ENCODE results near the gene LY6G5C. TPM values are rescaled to one million over a fixed set of nuclear protein-coding genes. Genes with fewer than 3 reads are reported as not detected.

Gene LY6G5C
- total and polyA plus RNA-seq, 10 donors = 3.3 to 7.9 (median 5.2) TPM

DNA sequence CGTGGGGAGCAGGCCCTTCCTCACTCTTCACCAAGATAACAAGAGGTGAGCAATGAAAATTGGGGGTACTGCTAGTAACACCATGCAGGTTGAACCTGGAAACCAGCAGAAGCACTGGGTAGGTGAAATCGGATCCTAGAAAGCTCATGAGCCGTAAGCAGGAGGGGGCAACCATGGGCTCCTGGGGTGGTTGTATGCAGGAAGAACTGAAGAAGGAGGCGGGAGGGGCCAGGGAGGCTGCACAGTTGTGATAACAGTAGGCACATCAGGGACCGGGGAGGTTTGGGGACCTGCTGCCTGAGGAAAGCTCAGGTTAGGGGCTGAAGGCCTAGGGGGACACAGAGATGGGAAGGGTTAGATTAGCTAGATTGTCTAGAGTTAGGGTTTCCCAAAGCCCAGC is 5.6 kb upstream of the LY6G5C start:
- H3K4me3 ChIP-seq = no peak overlapping the region
- peaks cover 0 to 38% (median 21%) of the 10 kb centered on the region in 6 donors for H3K4me1 ChIP-seq
- H3K27me3 ChIP-seq (replicated peaks in 1 of 7) = no peaks in the 10 kb centered on the region
- no peak for DNase-seq
- no peak overlapping the region for H3K27ac ChIP-seq
- 81 to 88% (median 85%) methylated on average over 5 of the region's 5 CpGs for WGBS, 5 donors
- intact Hi-C loops (cut with DNase I; ENCODE audit: low total_unique reads) = no loop called here
- no peak for TF ChIP-seq POLR2AphosphoS5 (IDR thresholded peaks at IDR 0.05)
- TF ChIP-seq, protein P1, sequence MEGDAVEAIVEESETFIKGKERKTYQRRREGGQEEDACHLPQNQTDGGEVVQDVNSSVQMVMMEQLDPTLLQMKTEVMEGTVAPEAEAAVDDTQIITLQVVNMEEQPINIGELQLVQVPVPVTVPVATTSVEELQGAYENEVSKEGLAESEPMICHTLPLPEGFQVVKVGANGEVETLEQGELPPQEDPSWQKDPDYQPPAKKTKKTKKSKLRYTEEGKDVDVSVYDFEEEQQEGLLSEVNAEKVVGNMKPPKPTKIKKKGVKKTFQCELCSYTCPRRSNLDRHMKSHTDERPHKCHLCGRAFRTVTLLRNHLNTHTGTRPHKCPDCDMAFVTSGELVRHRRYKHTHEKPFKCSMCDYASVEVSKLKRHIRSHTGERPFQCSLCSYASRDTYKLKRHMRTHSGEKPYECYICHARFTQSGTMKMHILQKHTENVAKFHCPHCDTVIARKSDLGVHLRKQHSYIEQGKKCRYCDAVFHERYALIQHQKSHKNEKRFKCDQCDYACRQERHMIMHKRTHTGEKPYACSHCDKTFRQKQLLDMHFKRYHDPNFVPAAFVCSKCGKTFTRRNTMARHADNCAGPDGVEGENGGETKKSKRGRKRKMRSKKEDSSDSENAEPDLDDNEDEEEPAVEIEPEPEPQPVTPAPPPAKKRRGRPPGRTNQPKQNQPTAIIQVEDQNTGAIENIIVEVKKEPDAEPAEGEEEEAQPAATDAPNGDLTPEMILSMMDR (IDR thresholded peaks at IDR 0.05 in 8 of 11, conservative IDR thresholded peaks at IDR 0.05 in 3 of 11) = no peak
- H3K9me3 ChIP-seq = no peaks in the 10 kb centered on the region
- H3K36me3 ChIP-seq = peaks cover 0 to 78% (median 63%) of the 10 kb centered on the region in 6 donors

GRCh38 chr6:31683591-31683990 is 2.7 kb upstream of the LY6G5C start:
- Histone ChIP-seq H3K27me3 (replicated peaks in 1 of 7) (no peaks in the 10 kb centered on the region), H3K36me3 (peaks cover 0 to 49% (median 35%) of the 10 kb centered on the region in 6 donors), H3K27ac (peak overlapping the region in 2 of 8 donors; percentile 23 to 59), H3K4me3 (peak overlapping the region in 2 of 8 donors; percentile 19 to 23), H3K4me1 (peaks cover 7 to 41% (median 29%) of the 10 kb centered on the region in 6 donors), H3K9me3 (no peaks in the 10 kb centered on the region)
- no peak for DNase-seq
- 84 to 90% (median 88%) methylated on average over 13 of the region's 13 CpGs for WGBS, 5 donors
- TF ChIP-seq, protein P1 (IDR thresholded peaks at IDR 0.05 in 8 of 11, conservative IDR thresholded peaks at IDR 0.05 in 3 of 11) = no peak
- TF ChIP-seq POLR2A (IDR thresholded peaks at IDR 0.05) (no peak), POLR2AphosphoS5 (IDR thresholded peaks at IDR 0.05) (no peak)
- intact Hi-C loops (cut with DNase I; ENCODE audit: low total_unique reads) = no loop called here

DNA sequence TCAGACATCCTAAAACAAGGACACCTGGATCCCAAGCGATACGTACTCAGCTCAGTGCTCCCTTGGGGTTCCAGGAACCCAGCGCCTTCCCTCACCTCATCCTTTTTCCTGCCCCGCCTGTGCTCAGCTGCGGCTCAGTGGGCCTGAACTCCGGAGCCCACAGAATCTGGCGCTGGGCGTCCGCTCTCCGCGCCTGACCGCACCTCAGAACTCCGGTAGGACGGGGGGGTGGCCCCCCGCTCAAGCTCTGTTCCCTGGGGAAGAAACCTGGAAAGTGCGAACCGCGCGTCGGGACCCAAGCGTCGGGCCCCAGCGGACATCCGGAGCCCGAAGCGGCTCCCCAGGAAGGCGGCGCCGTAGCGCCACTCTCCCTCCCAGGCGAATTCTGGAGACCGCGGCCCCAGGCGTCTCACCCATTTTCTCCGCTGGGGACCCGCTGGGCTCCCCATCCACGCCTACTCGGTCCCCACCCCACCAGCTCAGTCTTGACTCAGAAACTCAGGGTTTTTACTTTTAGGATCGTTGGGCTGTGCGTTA is 336 bp upstream of the LY6G5C start:
- Histone ChIP-seq H3K27me3 (replicated peaks in 1 of 7) (no peaks in the 10 kb centered on the region), H3K4me3 (peak overlapping the region; percentile 40 to 70 (median 48)), H3K4me1 (peaks cover 7 to 47% (median 29%) of the 10 kb centered on the region in 6 donors), H3K9me3 (no peaks in the 10 kb centered on the region), H3K27ac (peak overlapping the region in 7 of 8 donors; percentile 56 to 80 (median 69)), H3K36me3 (peaks cover 0 to 25% (median 12%) of the 10 kb centered on the region in 6 donors)
- WGBS, 5 donors = 0 to 2% (median 1%) methylated on average over 19 to 40 of the region's 40 CpGs
- intact Hi-C loops (cut with DNase I; ENCODE audit: low total_unique reads) = no loop called here
- peak in 2 of 3 donors; percentile 69 to 74 for TF ChIP-seq POLR2AphosphoS5 (IDR thresholded peaks at IDR 0.05)
- TF ChIP-seq POLR2A (IDR thresholded peaks at IDR 0.05) = no peak
- TF ChIP-seq, protein P1 (IDR thresholded peaks at IDR 0.05 in 8 of 11, conservative IDR thresholded peaks at IDR 0.05 in 3 of 11) = peak in 1 of 11 experiments; percentile 7
- peak; percentile 85 for DNase-seq

- TF ChIP-seq, protein P1 (IDR thresholded peaks at IDR 0.05 in 8 of 11, conservative IDR thresholded peaks at IDR 0.05 in 3 of 11) = no peak
- no peak for TF ChIP-seq POLR2AphosphoS5 (IDR thresholded peaks at IDR 0.05)
- no peak for TF ChIP-seq POLR2A (IDR thresholded peaks at IDR 0.05)
- peaks cover 7 to 41% (median 25%) of the 10 kb centered on the region in 6 donors for H3K4me1 ChIP-seq
- no peak overlapping the region for H3K4me3 ChIP-seq
These were observed 2.9 kb downstream of the LY6G5C start for GRCh38 chr6:31677955-31678354.

More at GRCh38 chr6:31677955-31678354, 2.9 kb downstream of the LY6G5C start:
- no peaks in the 10 kb centered on the region for H3K9me3 ChIP-seq
- H3K27ac ChIP-seq = no peak overlapping the region
- no peak for DNase-seq
- 66 to 77% (median 74%) methylated on average over 8 of the region's 8 CpGs for WGBS, 5 donors
- H3K36me3 ChIP-seq = peaks cover 0 to 26% (median 8%) of the 10 kb centered on the region in 6 donors
- intact Hi-C loops (cut with DNase I; ENCODE audit: low total_unique reads) = no loop called here
- H3K27me3 ChIP-seq (replicated peaks in 1 of 7) = no peaks in the 10 kb centered on the region

Data from spleen (tissue), 11 donors.